WTC11 (cell line): ENCODE measurements around the gene VAV2.

Source experiments
- CTCF ChIP-seq: fragments of 200-600 bp; IDR thresholded peaks from 2 replicates; pipeline ENCODE4 v1.8.0; 2022; ENCODE audit warnings: antibody characterized with exemption
- E2F4 ChIP-seq: sonication (generic); formaldehyde crosslinking; IDR thresholded peaks from 2 replicates; pipeline ENCODE4 v1.8.1; 2022; ENCODE audit warnings: low read depth, mild to moderate bottlenecking, moderate library complexity, missing genetic modification reagents, borderline replicate concordance
- ESRRA ChIP-seq: sonication (generic); formaldehyde crosslinking; IDR thresholded peaks from 2 replicates; pipeline ENCODE4 v1.8.1; 2022; ENCODE audit warnings: mild to moderate bottlenecking, missing genetic modification reagents, borderline replicate concordance
- ETV6 ChIP-seq: sonication (generic); formaldehyde crosslinking; IDR thresholded peaks from 2 replicates; pipeline ENCODE4 v1.8.1; 2022; ENCODE audit warnings: mild to moderate bottlenecking, missing genetic modification reagents
- NFE2L1 ChIP-seq: sonication (generic); formaldehyde crosslinking; IDR thresholded peaks from 2 replicates; pipeline ENCODE4 v1.8.1; 2023; ENCODE audit warnings: missing genetic modification reagents
- NFYB ChIP-seq: sonication (generic); formaldehyde crosslinking; conservative IDR thresholded peaks from 2 replicates; pipeline ENCODE4 v1.8.0; 2022; ENCODE audit warnings: low read depth, missing genetic modification reagents
- NR2C2 ChIP-seq: sonication (generic); formaldehyde crosslinking; IDR thresholded peaks from 2 replicates; pipeline ENCODE4 v1.8.0; 2022; ENCODE audit warnings: mild to moderate bottlenecking, missing genetic modification reagents
- SP1 ChIP-seq: sonication (generic); formaldehyde crosslinking; conservative IDR thresholded peaks from 2 replicates; pipeline ENCODE4 v1.8.1; 2022; ENCODE audit warnings: missing genetic modification reagents
- ZBTB21 ChIP-seq: sonication (generic); formaldehyde crosslinking; IDR thresholded peaks from 2 replicates; pipeline ENCODE4 v1.8.1; 2023; ENCODE audit warnings: mild to moderate bottlenecking, missing genetic modification reagents, borderline replicate concordance
- ZNF219 ChIP-seq: sonication (generic); formaldehyde crosslinking; IDR thresholded peaks from 2 replicates; pipeline ENCODE4 v1.8.0; 2023; ENCODE audit warnings: missing genetic modification reagents, mild to moderate bottlenecking, borderline replicate concordance
- ZNF512 ChIP-seq: sonication (generic); formaldehyde crosslinking; IDR thresholded peaks from 2 replicates; pipeline ENCODE4 v1.8.1; 2022; ENCODE audit warnings: missing genetic modification reagents, borderline replicate concordance

GRCh38 chr9:133882849-133883755 is 109.0 kb downstream of the VAV2 start:
- TF ChIP-seq NFE2L1 (CRISPR knock-in tag) (no peak), CTCF (no peak), SP1 (CRISPR knock-in tag) (no peak), NFYB (CRISPR knock-in tag) (no peak), ETV6 (CRISPR knock-in tag) (no peak), ZBTB21 (no peak), ESRRA (CRISPR knock-in tag) (no peak), E2F4 (CRISPR knock-in tag) (no peak), ZNF219 (CRISPR knock-in tag) (no peak), ZNF512 (CRISPR knock-in tag) (no peak), NR2C2 (no peak)
